ENCODE measurements around the gene PSMC3IP. TPM values are rescaled to one million over a fixed set of nuclear protein-coding genes. Genes with fewer than 3 reads are reported as not detected.
A peak's percentile ranks its signal among the peaks of the same experiment; 100 is the strongest.
"Not testable (repeated sequence)": the region's sequence is repeated elsewhere in the genome, so short reads cannot be mapped to it uniquely, and the experiment has no call there.

Gene PSMC3IP
- total RNA-seq, 2 experiments from 2014 or later = 2.6 to 3.4 TPM

DNA sequence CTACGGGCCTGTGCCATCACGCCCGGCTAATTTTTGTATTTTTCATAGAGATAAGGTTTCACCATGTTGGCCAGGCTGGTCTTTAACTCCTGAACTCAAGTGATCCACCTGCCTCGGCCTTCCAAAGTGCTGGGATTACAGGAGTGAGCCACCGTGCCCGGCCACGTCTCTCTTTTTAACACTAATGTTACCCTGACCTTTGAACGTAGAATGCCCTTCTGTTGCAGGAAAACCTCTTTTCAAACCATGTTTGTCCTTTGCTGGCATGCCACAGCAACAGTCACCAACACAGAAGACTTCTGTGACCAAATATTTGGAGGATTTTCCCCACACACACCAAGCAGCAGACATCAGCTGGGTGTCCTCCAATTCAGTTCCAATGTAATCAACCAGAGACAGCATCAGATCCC, 32.6 kb downstream of the PSMC3IP start:
- Mint-ChIP-seq H3K36me3 (ENCODE audit: low read depth) (no peaks in the 10 kb centered on the region), H3K27ac (no peak overlapping the region), H3K27me3 (no peaks in the 10 kb centered on the region), H3K4me1 (ENCODE audit: low read depth) (peaks cover 22% of the 10 kb centered on the region), H3K4me3 (no peak overlapping the region), H3K9me3 (no peaks in the 10 kb centered on the region)
- Histone ChIP-seq H3K9me3 (ENCODE audit: control insufficient read depth in 1 of 2, insufficient read depth in 1 of 2, low read length in 2 of 2) (no peaks in the 10 kb centered on the region), H3K27ac (ENCODE audit: low read depth in 1 of 2, low read length in 2 of 2) (no peak overlapping the region), H3K27me3 (ENCODE audit: control insufficient read depth in 1 of 2, insufficient read depth in 2 of 2, low read length in 2 of 2) (no peaks in the 10 kb centered on the region), H3K4me1 (ENCODE audit: insufficient read depth, low read length) (peaks cover 35% of the 10 kb centered on the region), H3K4me3 (ENCODE audit: low read length) (no peak overlapping the region), H3K36me3 (ENCODE audit: insufficient read depth, low read length) (peaks cover 7% of the 10 kb centered on the region)
- intact Hi-C loops (cut with DNase I, micrococcal nuclease) = no loop called here
- DNase-seq = no peak
- ATAC-seq (ENCODE audit: poor library complexity) = no peak
- CTCF ChIA-PET = no interaction called here
- TF ChIP-seq, protein P1, sequence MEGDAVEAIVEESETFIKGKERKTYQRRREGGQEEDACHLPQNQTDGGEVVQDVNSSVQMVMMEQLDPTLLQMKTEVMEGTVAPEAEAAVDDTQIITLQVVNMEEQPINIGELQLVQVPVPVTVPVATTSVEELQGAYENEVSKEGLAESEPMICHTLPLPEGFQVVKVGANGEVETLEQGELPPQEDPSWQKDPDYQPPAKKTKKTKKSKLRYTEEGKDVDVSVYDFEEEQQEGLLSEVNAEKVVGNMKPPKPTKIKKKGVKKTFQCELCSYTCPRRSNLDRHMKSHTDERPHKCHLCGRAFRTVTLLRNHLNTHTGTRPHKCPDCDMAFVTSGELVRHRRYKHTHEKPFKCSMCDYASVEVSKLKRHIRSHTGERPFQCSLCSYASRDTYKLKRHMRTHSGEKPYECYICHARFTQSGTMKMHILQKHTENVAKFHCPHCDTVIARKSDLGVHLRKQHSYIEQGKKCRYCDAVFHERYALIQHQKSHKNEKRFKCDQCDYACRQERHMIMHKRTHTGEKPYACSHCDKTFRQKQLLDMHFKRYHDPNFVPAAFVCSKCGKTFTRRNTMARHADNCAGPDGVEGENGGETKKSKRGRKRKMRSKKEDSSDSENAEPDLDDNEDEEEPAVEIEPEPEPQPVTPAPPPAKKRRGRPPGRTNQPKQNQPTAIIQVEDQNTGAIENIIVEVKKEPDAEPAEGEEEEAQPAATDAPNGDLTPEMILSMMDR (IDR thresholded peaks at IDR 0.05) = no peak
- POLR2A ChIA-PET = no interaction called here

DNA sequence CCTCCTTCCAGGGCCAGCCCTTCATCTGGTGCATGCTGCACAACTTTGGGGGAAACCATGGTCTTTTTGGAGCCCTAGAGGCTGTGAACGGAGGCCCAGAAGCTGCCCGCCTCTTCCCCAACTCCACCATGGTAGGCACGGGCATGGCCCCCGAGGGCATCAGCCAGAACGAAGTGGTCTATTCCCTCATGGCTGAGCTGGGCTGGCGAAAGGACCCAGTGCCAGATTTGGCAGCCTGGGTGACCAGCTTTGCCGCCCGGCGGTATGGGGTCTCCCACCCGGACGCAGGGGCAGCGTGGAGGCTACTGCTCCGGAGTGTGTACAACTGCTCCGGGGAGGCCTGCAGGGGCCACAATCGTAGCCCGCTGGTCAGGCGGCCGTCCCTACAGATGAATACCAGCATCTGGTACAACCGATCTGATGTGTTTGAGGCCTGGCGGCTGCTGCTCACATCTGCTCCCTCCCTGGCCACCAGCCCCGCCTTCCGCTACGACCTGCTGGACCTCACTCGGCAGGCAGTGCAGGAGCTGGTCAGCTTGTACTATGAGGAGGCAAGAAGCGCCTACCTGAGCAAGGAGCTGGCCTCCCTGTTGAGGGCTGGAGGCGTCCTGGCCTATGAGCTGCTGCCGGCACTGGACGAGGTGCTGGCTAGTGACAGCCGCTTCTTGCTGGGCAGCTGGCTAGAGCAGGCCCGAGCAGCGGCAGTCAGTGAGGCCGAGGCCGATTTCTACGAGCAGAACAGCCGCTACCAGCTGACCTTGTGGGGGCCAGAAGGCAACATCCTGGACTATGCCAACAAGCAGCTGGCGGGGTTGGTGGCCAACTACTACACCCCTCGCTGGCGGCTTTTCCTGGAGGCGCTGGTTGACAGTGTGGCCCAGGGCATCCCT, 34.1 kb downstream of the PSMC3IP start:
- no peaks in the 10 kb centered on the region for H3K9me3 ChIP-seq (ENCODE audit: control insufficient read depth in 1 of 2, insufficient read depth in 1 of 2, low read length in 2 of 2)
- intact Hi-C loops (cut with DNase I, micrococcal nuclease) = no loop called here
- no peak overlapping the region for H3K27ac Mint-ChIP-seq
- H3K4me1 ChIP-seq (ENCODE audit: insufficient read depth, low read length) = peaks cover 25% of the 10 kb centered on the region
- no peak for ATAC-seq (ENCODE audit: poor library complexity)
- CTCF ChIA-PET = no interaction called here
- no peak overlapping the region for H3K4me3 ChIP-seq (ENCODE audit: low read length)
- TF ChIP-seq, protein P1 (IDR thresholded peaks at IDR 0.05) = no peak
- H3K27me3 Mint-ChIP-seq = no peaks in the 10 kb centered on the region
- no peaks in the 10 kb centered on the region for H3K9me3 Mint-ChIP-seq
- peaks cover 5% of the 10 kb centered on the region for H3K36me3 Mint-ChIP-seq (ENCODE audit: low read depth)
- peaks cover 18% of the 10 kb centered on the region for H3K4me1 Mint-ChIP-seq (ENCODE audit: low read depth)
- H3K27me3 ChIP-seq (ENCODE audit: control insufficient read depth in 1 of 2, insufficient read depth in 2 of 2, low read length in 2 of 2) = no peaks in the 10 kb centered on the region
- no peak overlapping the region for H3K27ac ChIP-seq (ENCODE audit: low read depth in 1 of 2, low read length in 2 of 2)
- POLR2A ChIA-PET = no interaction called here
- peaks cover 7% of the 10 kb centered on the region for H3K36me3 ChIP-seq (ENCODE audit: insufficient read depth, low read length)
- H3K4me3 Mint-ChIP-seq = no peak overlapping the region
- DNase-seq = no peak

- peak in 3 of 14 experiments; percentile 34 to 55 (median 50) for DNase-seq
Measured at GRCh38 chr17:42541041-42541833, 36.3 kb downstream of the PSMC3IP start.

GRCh38 chr17:42540558-42540957, 37.0 kb downstream of the PSMC3IP start:
- H3K4me3 ChIP-seq (ENCODE audit: low read length); H3K36me3 ChIP-seq (ENCODE audit: insufficient read depth, low read length); H3K27me3 ChIP-seq (ENCODE audit: control insufficient read depth in 1 of 2, insufficient read depth in 2 of 2, low read length in 2 of 2); intact Hi-C loops (cut with DNase I, micrococcal nuclease); H3K9me3 Mint-ChIP-seq; H3K27me3 Mint-ChIP-seq; DNase-seq; H3K27ac ChIP-seq (ENCODE audit: low read depth in 1 of 2, low read length in 2 of 2); H3K36me3 Mint-ChIP-seq (ENCODE audit: low read depth); ATAC-seq (ENCODE audit: poor library complexity); H3K9me3 ChIP-seq (ENCODE audit: control insufficient read depth in 1 of 2, insufficient read depth in 1 of 2, low read length in 2 of 2): not testable (repeated sequence)
- POLR2A ChIA-PET = interaction anchor here (0.6 to 2.0 kb wide), 4 partner anchors 10 to 152 kb away, joined by 3 to 6 read pairs (median 5); partner anchors contain the start of gene STAT3
- CTCF ChIA-PET = interaction anchor here (0.5 to 1.9 kb wide), 3 partner anchors 9 to 88 kb away, joined by 3 to 12 read pairs (median 3); no protein-coding TSS in a partner anchor
- Mint-ChIP-seq H3K27ac (peak overlapping the region; percentile 38), H3K4me1 (ENCODE audit: low read depth) (peaks cover 33% of the 10 kb centered on the region), H3K4me3 (peak overlapping the region; percentile 60)
- H3K4me1 ChIP-seq (ENCODE audit: insufficient read depth, low read length) = peaks cover 36% of the 10 kb centered on the region

More at GRCh38 chr17:42541041-42541833, 36.3 kb downstream of the PSMC3IP start:
- Histone ChIP-seq H3K27me3 (ENCODE audit: control insufficient read depth in 1 of 2, insufficient read depth in 2 of 2, low read length in 2 of 2) (no peaks in the 10 kb centered on the region), H3K4me3 (ENCODE audit: low read length) (no peak overlapping the region), H3K27ac (ENCODE audit: low read depth in 1 of 2, low read length in 2 of 2) (peak overlapping the region in 1 of 2 donors; percentile 15), H3K4me1 (ENCODE audit: insufficient read depth, low read length) (peaks cover 31% of the 10 kb centered on the region), H3K9me3 (ENCODE audit: control insufficient read depth in 1 of 2, insufficient read depth in 1 of 2, low read length in 2 of 2) (no peaks in the 10 kb centered on the region), H3K36me3 (ENCODE audit: insufficient read depth, low read length) (peaks cover 7% of the 10 kb centered on the region)
- Mint-ChIP-seq H3K27me3 (no peaks in the 10 kb centered on the region), H3K9me3 (no peaks in the 10 kb centered on the region), H3K4me1 (ENCODE audit: low read depth) (peaks cover 30% of the 10 kb centered on the region), H3K36me3 (ENCODE audit: low read depth) (peaks cover 5% of the 10 kb centered on the region), H3K4me3 (peak overlapping the region; percentile 60), H3K27ac (peak overlapping the region; percentile 38)
- ATAC-seq (ENCODE audit: poor library complexity) = peak; percentile 37
- ChIA-PET POLR2A (interaction anchor here (0.6 to 2.0 kb wide), 6 partner anchors 10 to 450 kb away, joined by 3 to 6 read pairs (median 5); partner anchors contain the start of gene STAT3), CTCF (interaction anchor here (0.5 to 1.9 kb wide), 3 partner anchors 10 to 88 kb away, joined by 3 to 12 read pairs (median 3); no protein-coding TSS in a partner anchor)
- TF ChIP-seq, protein P1 (IDR thresholded peaks at IDR 0.05) = no peak
- intact Hi-C loops (cut with DNase I, micrococcal nuclease) = no loop called here

Measured in CD4-positive, alpha-beta T cell (primary cell).